T-cell (primary cell): Measurements from ENCODE around the gene C1orf21. TPM values are rescaled to one million over a fixed set of nuclear protein-coding genes. Genes with fewer than 3 reads are reported as not detected.

Experiments
- ATAC-seq, 4 experiments: fragments of 200-7000 bp in 3 of 4; fragments of 150-1000 bp in 1 of 4; cut with Tn5 transposase; replicated peaks in 1 of 4; 1 replicate in 3 of 4; 2 replicates in 1 of 4; pipeline ENCODE4 v1.10.0; 2021; ENCODE audit warnings: moderate library complexity in 3 of 4, mild to moderate bottlenecking in 2 of 4, moderate number of reproducible peaks in 1 of 4
- CTCF ChIA-PET, 2 donors: fragments of 300-600 bp; sonication (Branson Sonifier 250); formaldehyde crosslinking; loops; one replicate each; lab custom pipeline; 2022; ENCODE audit warnings: antibody characterized with exemption in 2 of 2; lab: Charles Lee
- POLR2A ChIA-PET, 2 donors: fragments of 300-600 bp; sonication (Branson Sonifier 250); formaldehyde crosslinking; loops; one replicate each; lab custom pipeline; 2022; ENCODE audit warnings: antibody characterized with exemption in 2 of 2; lab: Charles Lee
- DNase-seq, 35 experiments: peaks; one replicate each; pipeline versions ENCODE4 v3.0.0 to v3.0.0-alpha.2; 2013 to 2023
- H3K27ac ChIP-seq: one replicate; pipeline ENCODE4 v1.5.1; 2013; ENCODE audit warnings: low read length
- H3K27me3 ChIP-seq, 2 experiments: replicated peaks in 1 of 2; 1 replicate in 1 of 2; 2 replicates in 1 of 2; pipeline versions ENCODE4 v1.6.1 to v1.7.0; 2013; ENCODE audit warnings: low read length in 1 of 2, mixed read lengths in 1 of 2; ENCODE audit not compliant: control insufficient read depth in 2 of 2, insufficient read depth in 2 of 2; ENCODE audit errors: extremely low read depth in 1 of 2
- H3K36me3 ChIP-seq, 2 donors: 1 replicate in 1 of 2; 2 replicates in 1 of 2; pipeline versions ENCODE4 v1.6.1 to v1.7.0; 2013; ENCODE audit warnings: low read length in 1 of 2; ENCODE audit not compliant: control insufficient read depth in 2 of 2, insufficient read depth in 1 of 2; ENCODE audit errors: extremely low read depth in 1 of 2
- H3K4me1 ChIP-seq, 2 experiments: 1 replicate in 1 of 2; 2 replicates in 1 of 2; pipeline versions ENCODE4 v1.6.1 to v1.7.0; 2013; ENCODE audit warnings: low read length in 2 of 2, mixed read lengths in 1 of 2; ENCODE audit not compliant: insufficient read depth in 2 of 2, control insufficient read depth in 1 of 2; ENCODE audit errors: extremely low read depth in 1 of 2
- H3K4me3 ChIP-seq, 2 donors: 1 replicate in 1 of 2; 2 replicates in 1 of 2; pipeline versions ENCODE4 v1.5.1 to v1.7.0; 2013; ENCODE audit warnings: mild to moderate bottlenecking in 2 of 2, low read length in 1 of 2, moderate library complexity in 1 of 2; ENCODE audit not compliant: control insufficient read depth in 1 of 2; ENCODE audit errors: extremely low read depth in 1 of 2
- H3K9me3 ChIP-seq: 2 replicates; pipeline ENCODE4 v1.7.0; 2013
- H3K27ac Mint-ChIP-seq, 2 donors: one replicate each; pipeline ENCODE4 v1.8.0; 2020 to 2021; ENCODE audit warnings: mild to moderate bottlenecking in 2 of 2, mixed read lengths in 2 of 2
- H3K27me3 Mint-ChIP-seq, 2 donors: one replicate each; pipeline ENCODE4 v1.8.0; 2021 to 2022; ENCODE audit warnings: mixed read lengths in 2 of 2
- H3K36me3 Mint-ChIP-seq: one replicate; pipeline ENCODE4 v1.8.0; 2021; ENCODE audit warnings: mixed read lengths
- H3K4me1 Mint-ChIP-seq, 3 donors: one replicate each; pipeline ENCODE4 v1.8.0; 2020 to 2022; ENCODE audit warnings: mixed read lengths in 3 of 3, mild to moderate bottlenecking in 1 of 3
- H3K4me3 Mint-ChIP-seq, 3 donors: one replicate each; pipeline ENCODE4 v1.8.0; 2020 to 2022; ENCODE audit warnings: mild to moderate bottlenecking in 3 of 3, mixed read lengths in 3 of 3, moderate library complexity in 3 of 3
- H3K9me3 Mint-ChIP-seq, 3 donors: one replicate each; pipeline ENCODE4 v1.8.0; 2020 to 2022; ENCODE audit warnings: mixed read lengths in 3 of 3
- WGBS: methylation state at CpG from one replicate; pipeline ENCODE4 v1.1.5; 2013; ENCODE audit warnings: missing lambda C conversion rate; ENCODE audit not compliant: insufficient coverage; 5-methylcytosine and 5-hydroxymethylcytosine counted together
- total RNA-seq, 35 experiments: library from RNA in 6 of 35; stranded (reverse) in 6 of 35; fragments of 120-200 nt in 1 of 35; gene quantifications; one replicate each; pipeline versions ENCODE4 v1.2.1 to v1.2.4 and lab custom pipeline; 2013 to 2026

The C1orf21 gene
- total RNA-seq, 5 donors from 2014 or later (not counting 1 experiment from before 2014, with no cell fraction given): 1.4 to 17.2 (median 5.9) TPM

- no peak for ATAC-seq
- ChIA-PET CTCF (interaction anchor here in 1 of 2 donors (0.6 kb wide), 1 partner anchor 422 kb away, joined by 4 read pairs; no protein-coding TSS in a partner anchor), POLR2A (interaction anchor here in 1 of 2 donors (1.1 kb wide), 1 partner anchor 8 kb away, joined by 9 read pairs; the partner anchor contains the start of gene C1orf21)
- Histone ChIP-seq H3K9me3 (no peaks in the 10 kb centered on the region), H3K27ac (no peak overlapping the region), H3K27me3 (peaks cover 0 to 5% of the 10 kb centered on the region in 2 experiments), H3K36me3 (no peaks in the 10 kb centered on the region), H3K4me1 (peaks cover 0 to 10% of the 10 kb centered on the region in 2 experiments), H3K4me3 (no peak overlapping the region)
- no CpG with 5 or more reads among the region's 6 CpGs for WGBS
- H3K4me3 Mint-ChIP-seq: no peak overlapping the region
- H3K27me3 Mint-ChIP-seq: peaks cover 33 to 36% of the 10 kb centered on the region in 2 donors
- H3K9me3 Mint-ChIP-seq: no peaks in the 10 kb centered on the region
- DNase-seq: no peak
- H3K4me1 Mint-ChIP-seq: peaks cover 0 to 5% (median 3%) of the 10 kb centered on the region in 3 donors
- no peaks in the 10 kb centered on the region for H3K36me3 Mint-ChIP-seq
- H3K27ac Mint-ChIP-seq: no peak overlapping the region
These were observed 7.6 kb upstream of the C1orf21 start for GRCh38 chr1:184379111-184379752.

GRCh38 chr1:184380468-184380867 is 6.4 kb upstream of the C1orf21 start:
- H3K27ac ChIP-seq: no peak overlapping the region
- ATAC-seq (no peak), DNase-seq (peak in 2 of 35 experiments; percentile 3 to 37)
- H3K9me3 Mint-ChIP-seq: no peaks in the 10 kb centered on the region
- CTCF ChIA-PET: no interaction called here
- no peak overlapping the region for H3K4me3 Mint-ChIP-seq
- H3K4me1 Mint-ChIP-seq: peaks cover 3 to 6% (median 5%) of the 10 kb centered on the region in 3 donors
- H3K4me1 ChIP-seq: peaks cover 0 to 10% of the 10 kb centered on the region in 2 experiments
- no peak overlapping the region for H3K27ac Mint-ChIP-seq
- H3K36me3 Mint-ChIP-seq: no peaks in the 10 kb centered on the region
- POLR2A ChIA-PET: interaction anchor here in 1 of 2 donors (0.5 kb wide), 1 partner anchor 31 kb away, joined by 8 read pairs; no protein-coding TSS in a partner anchor
- peaks cover 42 to 48% of the 10 kb centered on the region in 2 donors for H3K27me3 Mint-ChIP-seq
- H3K4me3 ChIP-seq: no peak overlapping the region
- WGBS: no CpG with 5 or more reads among the region's 1 CpG
- H3K27me3 ChIP-seq: peaks cover 0 to 8% of the 10 kb centered on the region in 2 experiments
- H3K9me3 ChIP-seq: no peaks in the 10 kb centered on the region
- H3K36me3 ChIP-seq: no peaks in the 10 kb centered on the region

GRCh38 chr1:184383772-184384323 is 3.0 kb upstream of the C1orf21 start:
- H3K27ac Mint-ChIP-seq: no peak overlapping the region
- no peaks in the 10 kb centered on the region for H3K9me3 ChIP-seq
- DNase-seq (no peak), ATAC-seq (no peak)
- H3K4me1 Mint-ChIP-seq: peaks cover 22 to 23% (median 22%) of the 10 kb centered on the region in 3 donors
- no peak overlapping the region for H3K27ac ChIP-seq
- H3K4me1 ChIP-seq: peaks cover 5 to 27% of the 10 kb centered on the region in 2 experiments
- ChIA-PET POLR2A (no interaction called here), CTCF (interaction anchor here in 1 of 2 donors (0.7 kb wide), 1 partner anchor 16 kb away, joined by 7 read pairs; no protein-coding TSS in a partner anchor)
- H3K36me3 ChIP-seq: no peaks in the 10 kb centered on the region
- H3K9me3 Mint-ChIP-seq: no peaks in the 10 kb centered on the region
- no peak overlapping the region for H3K4me3 ChIP-seq
- no peaks in the 10 kb centered on the region for H3K36me3 Mint-ChIP-seq
- H3K27me3 ChIP-seq: peaks cover 0 to 26% of the 10 kb centered on the region in 2 experiments
- no CpG with 5 or more reads among the region's 3 CpGs for WGBS
- peaks cover 52 to 57% of the 10 kb centered on the region in 2 donors for H3K27me3 Mint-ChIP-seq
- no peak overlapping the region for H3K4me3 Mint-ChIP-seq

- Mint-ChIP-seq H3K27ac (peak overlapping the region in 1 of 2 donors; percentile 56), H3K4me3 (peak overlapping the region; percentile 72 to 82 (median 81)), H3K27me3 (peaks cover 65 to 67% of the 10 kb centered on the region in 2 donors), H3K36me3 (no peaks in the 10 kb centered on the region), H3K9me3 (no peaks in the 10 kb centered on the region), H3K4me1 (peaks cover 18 to 23% (median 21%) of the 10 kb centered on the region in 3 donors)
- Histone ChIP-seq H3K27me3 (peaks cover 0 to 26% of the 10 kb centered on the region in 2 experiments), H3K27ac (no peak overlapping the region), H3K36me3 (no peaks in the 10 kb centered on the region), H3K9me3 (no peaks in the 10 kb centered on the region), H3K4me1 (peaks cover 5 to 21% of the 10 kb centered on the region in 2 experiments), H3K4me3 (peak overlapping the region; percentile 55 to 62)
- POLR2A ChIA-PET: no interaction called here
- CTCF ChIA-PET: no interaction called here
- no peak for DNase-seq
- no peak for ATAC-seq
- WGBS: 42% methylated on average over 11 of the region's 17 CpGs
These were observed 941 bp upstream of the C1orf21 start for GRCh38 chr1:184385865-184386311.

GRCh38 chr1:184387069-184387475 is 243 bp downstream of the C1orf21 start:
- Mint-ChIP-seq H3K9me3 (no peaks in the 10 kb centered on the region), H3K4me1 (peaks cover 18 to 23% (median 21%) of the 10 kb centered on the region in 3 donors), H3K27me3 (peaks cover 59 to 65% of the 10 kb centered on the region in 2 donors), H3K36me3 (no peaks in the 10 kb centered on the region), H3K4me3 (peak overlapping the region; percentile 76 to 82 (median 79)), H3K27ac (no peak overlapping the region)
- peak in 1 of 4 experiments; percentile 31 for ATAC-seq
- Histone ChIP-seq H3K4me1 (peaks cover 5 to 18% of the 10 kb centered on the region in 2 experiments), H3K4me3 (peak overlapping the region; percentile 57 to 62), H3K27me3 (peaks cover 0 to 26% of the 10 kb centered on the region in 2 experiments), H3K36me3 (no peaks in the 10 kb centered on the region), H3K27ac (peak overlapping the region; percentile 74), H3K9me3 (no peaks in the 10 kb centered on the region)
- POLR2A ChIA-PET: interaction anchor here in 1 of 2 donors (0.6 to 0.7 kb wide), 6 partner anchors 8 to 930 kb away, joined by 3 to 9 read pairs (median 4); partner anchors contain the start of gene IVNS1ABP
- DNase-seq: no peak
- WGBS: 1% methylated on average over 17 of the region's 40 CpGs
- CTCF ChIA-PET: interaction anchor here in 1 of 2 donors (0.6 to 0.7 kb wide), 3 partner anchors 14 to 492 kb away, joined by 3 to 6 read pairs (median 4); no protein-coding TSS in a partner anchor
